ENCODE measurements around the gene ID3. TPM values are rescaled to one million over a fixed set of nuclear protein-coding genes. Genes with fewer than 3 reads are reported as not detected.

ID3 gene
- total RNA-seq, 2 experiments from 2014 or later: 14.7 to 14.8 TPM

GRCh38 chr1:23568608-23569383, 9.5 kb upstream of the ID3 start:
- no peak overlapping the region for H3K27ac Mint-ChIP-seq
- peaks cover 62% of the 10 kb centered on the region for H3K27me3 Mint-ChIP-seq
- H3K9me3 Mint-ChIP-seq: no peaks in the 10 kb centered on the region
- POLR2A ChIA-PET: interaction anchor here (1.0 to 2.0 kb wide), 3 partner anchors 10 to 22 kb away, joined by 3 to 5 read pairs (median 3); no protein-coding TSS in a partner anchor
- CTCF ChIA-PET: no interaction called here
- peaks cover 6% of the 10 kb centered on the region for H3K4me1 Mint-ChIP-seq
- H3K4me3 Mint-ChIP-seq: no peak overlapping the region
- DNase-seq: no peak
- no peaks in the 10 kb centered on the region for H3K36me3 Mint-ChIP-seq (ENCODE audit: low read depth)

GRCh38 chr1:23567996-23568607, 8.8 kb upstream of the ID3 start:
- no peaks in the 10 kb centered on the region for H3K36me3 Mint-ChIP-seq (ENCODE audit: low read depth)
- no peak overlapping the region for H3K4me3 Mint-ChIP-seq
- no peak overlapping the region for H3K27ac Mint-ChIP-seq
- ChIA-PET POLR2A (interaction anchor here (1.0 to 1.3 kb wide), 2 partner anchors 10 to 11 kb away, joined by 3 read pairs; no protein-coding TSS in a partner anchor), CTCF (interaction anchor here (0.5 to 1.3 kb wide), 3 partner anchors 9 to 466 kb away, joined by 3 to 4 read pairs (median 3); no protein-coding TSS in a partner anchor)
- no peak for DNase-seq
- peaks cover 8% of the 10 kb centered on the region for H3K4me1 Mint-ChIP-seq
- peaks cover 69% of the 10 kb centered on the region for H3K27me3 Mint-ChIP-seq
- H3K9me3 Mint-ChIP-seq: no peaks in the 10 kb centered on the region

GRCh38 chr1:23567629-23567995, 8.3 kb upstream of the ID3 start:
- Mint-ChIP-seq H3K4me1 (peaks cover 8% of the 10 kb centered on the region), H3K4me3 (no peak overlapping the region), H3K36me3 (ENCODE audit: low read depth) (no peaks in the 10 kb centered on the region), H3K9me3 (no peaks in the 10 kb centered on the region), H3K27me3 (peaks cover 70% of the 10 kb centered on the region), H3K27ac (no peak overlapping the region)
- ChIA-PET POLR2A (interaction anchor here (1.0 kb wide), 1 partner anchor 10 kb away, joined by 3 read pairs; no protein-coding TSS in a partner anchor), CTCF (interaction anchor here (0.5 to 1.3 kb wide), 3 partner anchors 9 to 465 kb away, joined by 3 to 4 read pairs (median 3); no protein-coding TSS in a partner anchor)
- no peak for DNase-seq

GRCh38 chr1:23566304-23566703, 7.0 kb upstream of the ID3 start:
- Mint-ChIP-seq H3K4me1 (peaks cover 13% of the 10 kb centered on the region), H3K36me3 (ENCODE audit: low read depth) (no peaks in the 10 kb centered on the region), H3K4me3 (no peak overlapping the region), H3K27me3 (peaks cover 77% of the 10 kb centered on the region), H3K27ac (no peak overlapping the region), H3K9me3 (no peaks in the 10 kb centered on the region)
- no peak for DNase-seq
- ChIA-PET POLR2A (interaction anchor here (1.5 kb wide), 1 partner anchor 11 kb away, joined by 4 read pairs; no protein-coding TSS in a partner anchor), CTCF (interaction anchor here (0.7 to 1.6 kb wide), 4 partner anchors 8 to 26 kb away, joined by 3 to 4 read pairs (median 3); no protein-coding TSS in a partner anchor)

GRCh38 chr1:23565776-23566175, 6.5 kb upstream of the ID3 start:
- Mint-ChIP-seq H3K27ac (no peak overlapping the region), H3K9me3 (no peaks in the 10 kb centered on the region), H3K4me1 (peaks cover 13% of the 10 kb centered on the region), H3K36me3 (ENCODE audit: low read depth) (no peaks in the 10 kb centered on the region), H3K4me3 (no peak overlapping the region), H3K27me3 (peaks cover 80% of the 10 kb centered on the region)
- CTCF ChIA-PET: interaction anchor here (0.7 to 1.7 kb wide), 5 partner anchors 11 to 69 kb away, joined by 3 to 8 read pairs (median 4); no protein-coding TSS in a partner anchor
- POLR2A ChIA-PET: interaction anchor here (1.5 kb wide), 1 partner anchor 10 kb away, joined by 4 read pairs; no protein-coding TSS in a partner anchor
- DNase-seq: no peak

GRCh38 chr1:23564529-23565122, 5.3 kb upstream of the ID3 start:
- H3K27me3 Mint-ChIP-seq: peaks cover 76% of the 10 kb centered on the region

GRCh38 chr1:23563755-23564374, 4.6 kb upstream of the ID3 start:
- ChIA-PET CTCF (interaction anchor here (0.6 to 1.7 kb wide), 3 partner anchors 20 to 74 kb away, joined by 3 to 8 read pairs (median 5); no protein-coding TSS in a partner anchor), POLR2A (interaction anchor here (1.7 kb wide), 1 partner anchor 9 kb away, joined by 4 read pairs; no protein-coding TSS in a partner anchor)
- Mint-ChIP-seq H3K36me3 (ENCODE audit: low read depth) (no peaks in the 10 kb centered on the region), H3K27me3 (peaks cover 70% of the 10 kb centered on the region), H3K27ac (no peak overlapping the region), H3K4me1 (peaks cover 26% of the 10 kb centered on the region), H3K4me3 (no peak overlapping the region), H3K9me3 (no peaks in the 10 kb centered on the region)
- DNase-seq: no peak

More at GRCh38 chr1:23564529-23565122, 5.3 kb upstream of the ID3 start:
- H3K9me3 Mint-ChIP-seq: no peaks in the 10 kb centered on the region
- no peak overlapping the region for H3K4me3 Mint-ChIP-seq
- no peaks in the 10 kb centered on the region for H3K36me3 Mint-ChIP-seq (ENCODE audit: low read depth)
- DNase-seq: no peak
- ChIA-PET POLR2A (interaction anchor here (1.7 kb wide), 1 partner anchor 10 kb away, joined by 4 read pairs; no protein-coding TSS in a partner anchor), CTCF (interaction anchor here (1.0 to 1.7 kb wide), 3 partner anchors 19 to 73 kb away, joined by 5 to 8 read pairs (median 6); no protein-coding TSS in a partner anchor)
- H3K27ac Mint-ChIP-seq: no peak overlapping the region
- peaks cover 22% of the 10 kb centered on the region for H3K4me1 Mint-ChIP-seq

GRCh38 chr1:23563003-23563402, 3.7 kb upstream of the ID3 start:
- no peak overlapping the region for H3K4me3 Mint-ChIP-seq
- peaks cover 65% of the 10 kb centered on the region for H3K27me3 Mint-ChIP-seq

GRCh38 chr1:23562137-23562876, 3.0 kb upstream of the ID3 start:
- DNase-seq: no peak
- peaks cover 36% of the 10 kb centered on the region for H3K4me1 Mint-ChIP-seq
- no peak overlapping the region for H3K4me3 Mint-ChIP-seq
- no peaks in the 10 kb centered on the region for H3K9me3 Mint-ChIP-seq
- H3K27me3 Mint-ChIP-seq: peaks cover 63% of the 10 kb centered on the region
- peaks cover 6% of the 10 kb centered on the region for H3K36me3 Mint-ChIP-seq (ENCODE audit: low read depth)
- H3K27ac Mint-ChIP-seq: no peak overlapping the region
- ChIA-PET POLR2A (no interaction called here), CTCF (interaction anchor here (1.0 kb wide), 1 partner anchor 75 kb away, joined by 3 read pairs; no protein-coding TSS in a partner anchor)

More at GRCh38 chr1:23563003-23563402, 3.7 kb upstream of the ID3 start:
- Mint-ChIP-seq H3K36me3 (ENCODE audit: low read depth) (peaks cover 2% of the 10 kb centered on the region), H3K4me1 (peaks cover 29% of the 10 kb centered on the region), H3K9me3 (no peaks in the 10 kb centered on the region), H3K27ac (no peak overlapping the region)
- no peak for DNase-seq
- ChIA-PET POLR2A (interaction anchor here (1.7 kb wide), 1 partner anchor 8 kb away, joined by 4 read pairs; no protein-coding TSS in a partner anchor), CTCF (interaction anchor here (0.6 to 1.0 kb wide), 2 partner anchors 21 to 74 kb away, joined by 3 read pairs; no protein-coding TSS in a partner anchor)

- Mint-ChIP-seq H3K27ac (no peak overlapping the region), H3K4me1 (peaks cover 40% of the 10 kb centered on the region), H3K9me3 (no peaks in the 10 kb centered on the region), H3K4me3 (no peak overlapping the region), H3K36me3 (ENCODE audit: low read depth) (peaks cover 6% of the 10 kb centered on the region), H3K27me3 (peaks cover 61% of the 10 kb centered on the region)
- ChIA-PET POLR2A (no interaction called here), CTCF (interaction anchor here (0.6 kb wide), 1 partner anchor 25 kb away, joined by 4 read pairs; no protein-coding TSS in a partner anchor)
- no peak for DNase-seq
Observed at GRCh38 chr1:23561813-23562100, 2.5 kb upstream of the ID3 start.

- Mint-ChIP-seq H3K27me3 (peaks cover 62% of the 10 kb centered on the region), H3K4me3 (no peak overlapping the region), H3K9me3 (no peaks in the 10 kb centered on the region), H3K4me1 (peaks cover 45% of the 10 kb centered on the region), H3K36me3 (ENCODE audit: low read depth) (peaks cover 6% of the 10 kb centered on the region), H3K27ac (no peak overlapping the region)
- DNase-seq: no peak
- POLR2A ChIA-PET: interaction anchor here (8.5 kb wide), 1 partner anchor 74 kb away, joined by 63 read pairs; no protein-coding TSS in a partner anchor
- CTCF ChIA-PET: interaction anchor here (0.6 kb wide), 1 partner anchor 25 kb away, joined by 4 read pairs; no protein-coding TSS in a partner anchor
Observed at GRCh38 chr1:23561076-23561812, 1.9 kb upstream of the ID3 start.
